ENCODE data around the gene SUGP2.
"Not testable (repeated sequence)": the region's sequence is repeated elsewhere in the genome, so short reads cannot be mapped to it uniquely, and the experiment has no call there.

Gene SUGP2

GRCh38 chr19:18972851-18973250, 60.5 kb downstream of the SUGP2 start:
- Histone ChIP-seq H3K9me3 (ENCODE audit: control insufficient read depth, low read length) (no peaks in the 10 kb centered on the region), H3K27me3 (ENCODE audit: control insufficient read depth, insufficient read depth, low read length) (no peaks in the 10 kb centered on the region), H3K36me3 (ENCODE audit: control insufficient read depth, insufficient read depth, low read length) (no peaks in the 10 kb centered on the region), H3K9ac (ENCODE audit: low read length) (no peak overlapping the region), H3K4me1 (ENCODE audit: control insufficient read depth, insufficient read depth, low read length) (peaks cover 13% of the 10 kb centered on the region), H3K4me3 (ENCODE audit: low read length) (no peak overlapping the region)

DNA sequence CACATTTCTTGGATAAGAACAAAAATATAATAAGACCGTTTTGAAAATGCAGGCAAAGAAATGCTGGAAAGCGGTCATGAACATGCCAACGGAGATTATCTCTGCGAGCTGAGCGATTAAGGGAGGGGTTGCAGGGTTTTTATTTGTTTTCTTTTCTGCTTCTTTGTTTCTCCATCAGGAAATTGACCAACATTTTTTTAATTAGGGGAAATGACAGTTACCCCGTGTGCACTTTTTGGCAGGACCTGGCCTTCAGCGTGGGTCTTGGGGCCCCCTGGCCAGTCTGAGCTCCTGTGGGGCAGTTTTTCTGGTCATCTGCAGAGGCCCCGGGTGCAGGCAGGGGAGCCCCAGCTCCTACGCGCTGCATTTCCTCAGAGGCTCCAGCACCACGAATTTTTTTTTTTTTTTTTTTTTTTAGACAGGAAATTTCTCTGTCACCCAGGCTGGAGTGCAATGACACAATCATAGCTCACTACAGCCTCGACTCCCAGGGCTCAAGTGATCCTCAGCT, 61.0 kb downstream of the SUGP2 start:
- no peak overlapping the region for H3K4me3 ChIP-seq (ENCODE audit: low read length)
- no peaks in the 10 kb centered on the region for H3K36me3 ChIP-seq (ENCODE audit: control insufficient read depth, insufficient read depth, low read length)
- peaks cover 13% of the 10 kb centered on the region for H3K4me1 ChIP-seq (ENCODE audit: control insufficient read depth, insufficient read depth, low read length)
- H3K9ac ChIP-seq (ENCODE audit: low read length) = no peak overlapping the region
- H3K27me3 ChIP-seq (ENCODE audit: control insufficient read depth, insufficient read depth, low read length) = no peaks in the 10 kb centered on the region
- no peaks in the 10 kb centered on the region for H3K9me3 ChIP-seq (ENCODE audit: control insufficient read depth, low read length)

GRCh38 chr19:18969931-18970659, 63.2 kb downstream of the SUGP2 start:
- H3K9me3 ChIP-seq (ENCODE audit: control insufficient read depth, low read length) = no peaks in the 10 kb centered on the region
- H3K9ac ChIP-seq (ENCODE audit: low read length) = no peak overlapping the region
- H3K27me3 ChIP-seq (ENCODE audit: control insufficient read depth, insufficient read depth, low read length) = no peaks in the 10 kb centered on the region
- H3K36me3 ChIP-seq (ENCODE audit: control insufficient read depth, insufficient read depth, low read length) = no peaks in the 10 kb centered on the region
- H3K4me1 ChIP-seq (ENCODE audit: control insufficient read depth, insufficient read depth, low read length) = peaks cover 13% of the 10 kb centered on the region
- no peak overlapping the region for H3K4me3 ChIP-seq (ENCODE audit: low read length)

DNA sequence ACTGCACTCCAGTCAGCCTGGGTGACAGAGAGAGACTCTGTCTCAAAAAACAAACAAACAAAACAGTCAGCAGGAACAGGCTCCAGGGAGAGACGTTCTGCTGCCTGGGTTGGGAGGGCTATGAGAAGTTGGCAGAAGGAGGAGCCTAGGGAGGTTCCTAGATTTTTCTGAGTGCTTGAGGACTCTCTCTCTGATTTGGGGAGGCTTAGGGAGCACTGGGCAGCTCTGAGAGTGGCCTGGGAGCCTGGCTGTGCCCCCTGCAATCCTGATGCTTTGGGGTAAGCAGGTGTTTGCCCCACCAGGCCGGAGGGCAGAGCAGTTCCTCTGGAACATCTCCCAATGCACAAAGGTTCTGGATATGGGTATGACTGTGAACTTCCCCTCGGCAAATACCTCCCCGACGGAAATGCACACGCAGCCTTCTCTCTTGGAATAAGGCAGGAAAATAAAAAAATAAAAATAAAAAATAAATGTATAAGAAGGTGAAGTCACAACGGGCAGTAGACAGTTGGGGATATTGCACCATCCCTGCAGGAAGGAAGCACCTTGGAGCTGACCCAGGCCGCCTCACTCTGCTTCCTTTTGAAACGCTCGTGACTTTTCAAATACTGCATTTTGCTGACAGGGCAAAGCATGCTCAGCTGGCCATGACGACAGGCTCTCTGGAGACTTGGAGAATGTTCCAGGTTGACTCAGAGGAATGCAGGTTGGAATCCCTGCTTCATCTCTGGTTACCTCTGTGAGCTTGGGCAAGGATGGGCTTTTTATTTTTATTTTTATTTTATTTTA, 65.8 kb downstream of the SUGP2 start:
- Histone ChIP-seq H3K4me1 (ENCODE audit: control insufficient read depth, insufficient read depth, low read length) (peaks cover 8% of the 10 kb centered on the region), H3K9ac (ENCODE audit: low read length) (no peak overlapping the region), H3K36me3 (ENCODE audit: control insufficient read depth, insufficient read depth, low read length) (no peaks in the 10 kb centered on the region)

GRCh38 chr19:18966307-18966706, 67.0 kb downstream of the SUGP2 start:
- Histone ChIP-seq H3K4me1 (ENCODE audit: control insufficient read depth, insufficient read depth, low read length) (no peaks in the 10 kb centered on the region), H3K27me3 (ENCODE audit: control insufficient read depth, insufficient read depth, low read length) (peaks cover 7% of the 10 kb centered on the region), H3K9ac (ENCODE audit: low read length) (no peak overlapping the region), H3K9me3 (ENCODE audit: control insufficient read depth, low read length) (no peaks in the 10 kb centered on the region), H3K4me3 (ENCODE audit: low read length) (no peak overlapping the region), H3K36me3 (ENCODE audit: control insufficient read depth, insufficient read depth, low read length) (no peaks in the 10 kb centered on the region)

More for the DNA sequence above, 65.8 kb downstream of the SUGP2 start:
- no peak overlapping the region for H3K4me3 ChIP-seq (ENCODE audit: low read length)
- H3K27me3 ChIP-seq (ENCODE audit: control insufficient read depth, insufficient read depth, low read length) = no peaks in the 10 kb centered on the region
- H3K9me3 ChIP-seq (ENCODE audit: control insufficient read depth, low read length) = no peaks in the 10 kb centered on the region

GRCh38 chr19:18964121-18964520, 69.2 kb downstream of the SUGP2 start:
- Histone ChIP-seq H3K9me3 (ENCODE audit: control insufficient read depth, low read length) (no peaks in the 10 kb centered on the region), H3K4me1 (ENCODE audit: control insufficient read depth, insufficient read depth, low read length) (no peaks in the 10 kb centered on the region), H3K4me3 (ENCODE audit: low read length) (no peak overlapping the region), H3K36me3 (ENCODE audit: control insufficient read depth, insufficient read depth, low read length) (no peaks in the 10 kb centered on the region), H3K9ac (ENCODE audit: low read length) (no peak overlapping the region), H3K27me3 (ENCODE audit: control insufficient read depth, insufficient read depth, low read length) (peaks cover 7% of the 10 kb centered on the region)

DNA sequence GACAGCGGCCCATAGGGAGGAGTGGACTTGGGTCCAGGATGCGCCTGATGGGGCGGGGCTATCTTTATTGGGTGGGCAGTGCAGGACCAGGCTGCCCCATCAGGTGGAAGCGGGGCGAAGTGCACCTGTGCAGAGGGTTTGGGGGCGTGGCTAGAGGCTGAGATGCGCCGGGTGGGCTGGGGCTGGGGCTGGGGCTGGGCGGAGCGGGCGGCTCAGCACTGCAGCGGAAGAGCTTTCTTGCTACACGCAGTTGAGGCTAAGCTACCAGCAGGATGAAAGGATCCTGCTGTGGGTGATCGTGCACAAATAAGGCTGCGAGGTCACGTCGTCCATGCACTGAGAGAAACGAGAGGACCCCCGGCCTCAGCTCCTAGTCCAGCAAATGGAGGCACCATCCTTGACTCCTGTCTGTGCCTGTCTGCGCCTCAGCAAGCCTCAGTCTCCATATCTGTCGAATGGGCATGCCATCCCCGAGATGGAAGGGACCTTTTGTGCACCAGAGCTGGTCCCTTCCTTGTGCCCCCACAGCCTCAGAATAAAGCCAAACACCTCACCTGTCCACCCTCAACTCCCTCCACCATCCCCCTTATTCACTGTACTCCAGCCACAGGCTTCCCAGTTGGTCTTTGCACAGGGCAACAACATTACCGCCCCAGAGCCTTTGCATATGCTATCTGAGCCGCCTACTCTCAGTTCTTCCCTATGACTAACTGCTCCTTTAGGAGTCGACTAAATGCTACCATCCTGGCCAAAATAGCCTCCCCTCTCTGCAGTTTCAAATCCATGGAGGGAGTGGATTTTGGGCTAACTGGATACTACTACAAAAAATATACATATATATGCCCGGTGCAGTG, 71.3 kb downstream of the SUGP2 start:
- Histone ChIP-seq H3K9ac (ENCODE audit: low read length) (no peak overlapping the region), H3K9me3 (ENCODE audit: control insufficient read depth, low read length) (no peaks in the 10 kb centered on the region), H3K4me1 (ENCODE audit: control insufficient read depth, insufficient read depth, low read length) (no peaks in the 10 kb centered on the region), H3K36me3 (ENCODE audit: control insufficient read depth, insufficient read depth, low read length) (no peaks in the 10 kb centered on the region), H3K4me3 (ENCODE audit: low read length) (no peak overlapping the region), H3K27me3 (ENCODE audit: control insufficient read depth, insufficient read depth, low read length) (peaks cover 7% of the 10 kb centered on the region)

DNA sequence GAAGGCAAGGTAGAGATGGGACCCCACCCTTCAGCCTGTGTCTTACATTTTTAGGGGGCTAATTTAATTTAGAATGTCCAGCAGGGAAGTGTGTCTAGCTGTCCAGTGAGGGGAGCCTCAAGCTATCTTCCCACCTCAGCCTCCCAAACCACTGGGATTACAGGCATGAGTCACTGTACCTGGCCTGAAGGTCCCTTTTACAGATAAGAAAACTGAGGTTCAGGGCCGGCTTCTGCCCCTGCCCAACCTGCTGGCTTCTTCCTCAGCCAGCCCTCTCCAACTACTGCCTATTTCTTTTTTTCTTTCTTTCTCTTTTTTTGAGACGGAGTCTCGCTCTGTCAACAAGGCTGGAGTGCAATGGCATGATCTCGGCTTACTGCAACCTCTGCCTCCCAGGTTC, 72.9 kb downstream of the SUGP2 start:
- no peaks in the 10 kb centered on the region for H3K4me1 ChIP-seq (ENCODE audit: control insufficient read depth, insufficient read depth, low read length)
- no peaks in the 10 kb centered on the region for H3K9me3 ChIP-seq (ENCODE audit: control insufficient read depth, low read length)
- peaks cover 7% of the 10 kb centered on the region for H3K27me3 ChIP-seq (ENCODE audit: control insufficient read depth, insufficient read depth, low read length)
- no peak overlapping the region for H3K9ac ChIP-seq (ENCODE audit: low read length)
- H3K4me3 ChIP-seq (ENCODE audit: low read length) = no peak overlapping the region
- no peaks in the 10 kb centered on the region for H3K36me3 ChIP-seq (ENCODE audit: control insufficient read depth, insufficient read depth, low read length)

GRCh38 chr19:18955042-18955441, 78.3 kb downstream of the SUGP2 start:
- no peaks in the 10 kb centered on the region for H3K9me3 ChIP-seq (ENCODE audit: control insufficient read depth, low read length)
- H3K4me1 ChIP-seq (ENCODE audit: control insufficient read depth, insufficient read depth, low read length) = no peaks in the 10 kb centered on the region
- no peaks in the 10 kb centered on the region for H3K36me3 ChIP-seq (ENCODE audit: control insufficient read depth, insufficient read depth, low read length)
- H3K4me3 ChIP-seq (ENCODE audit: low read length) = no peak overlapping the region
- H3K9ac ChIP-seq (ENCODE audit: low read length) = no peak overlapping the region
- no peaks in the 10 kb centered on the region for H3K27me3 ChIP-seq (ENCODE audit: control insufficient read depth, insufficient read depth, low read length)

DNA sequence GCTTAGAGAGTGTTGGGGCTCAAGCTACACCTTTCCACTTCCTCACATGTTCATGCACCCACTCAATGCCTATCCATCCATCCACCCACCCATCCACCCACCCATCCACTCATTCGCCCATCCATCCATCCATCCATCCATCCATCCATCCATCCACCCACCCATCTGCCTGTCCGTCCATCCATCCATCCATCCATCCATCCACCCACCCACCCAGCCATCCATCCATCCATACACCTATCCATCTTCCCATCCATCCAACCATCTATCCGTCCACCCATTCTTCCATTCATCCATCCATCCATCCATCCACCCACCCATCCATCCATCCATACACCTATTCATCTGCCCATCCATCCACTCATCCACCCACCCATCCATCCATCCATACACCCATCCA, 79.2 kb downstream of the SUGP2 start:
- no peaks in the 10 kb centered on the region for H3K36me3 ChIP-seq (ENCODE audit: control insufficient read depth, insufficient read depth, low read length)
- H3K27me3 ChIP-seq (ENCODE audit: control insufficient read depth, insufficient read depth, low read length) = no peaks in the 10 kb centered on the region
- H3K9me3 ChIP-seq (ENCODE audit: control insufficient read depth, low read length) = no peaks in the 10 kb centered on the region
- H3K4me3 ChIP-seq (ENCODE audit: low read length) = no peak overlapping the region
- no peak overlapping the region for H3K9ac ChIP-seq (ENCODE audit: low read length)
- H3K4me1 ChIP-seq (ENCODE audit: control insufficient read depth, insufficient read depth, low read length) = no peaks in the 10 kb centered on the region

GRCh38 chr19:18952364-18953003, 80.8 kb downstream of the SUGP2 start:
- H3K4me1 ChIP-seq (ENCODE audit: control insufficient read depth, insufficient read depth, low read length); H3K9ac ChIP-seq (ENCODE audit: low read length); H3K4me3 ChIP-seq (ENCODE audit: low read length); H3K36me3 ChIP-seq (ENCODE audit: control insufficient read depth, insufficient read depth, low read length); H3K9me3 ChIP-seq (ENCODE audit: control insufficient read depth, low read length); H3K27me3 ChIP-seq (ENCODE audit: control insufficient read depth, insufficient read depth, low read length): not testable (repeated sequence)
